ENCODE results near the gene EFCAB11.
A peak's percentile ranks its signal among the peaks of the same experiment; 100 is the strongest.

EFCAB11 gene

DNA sequence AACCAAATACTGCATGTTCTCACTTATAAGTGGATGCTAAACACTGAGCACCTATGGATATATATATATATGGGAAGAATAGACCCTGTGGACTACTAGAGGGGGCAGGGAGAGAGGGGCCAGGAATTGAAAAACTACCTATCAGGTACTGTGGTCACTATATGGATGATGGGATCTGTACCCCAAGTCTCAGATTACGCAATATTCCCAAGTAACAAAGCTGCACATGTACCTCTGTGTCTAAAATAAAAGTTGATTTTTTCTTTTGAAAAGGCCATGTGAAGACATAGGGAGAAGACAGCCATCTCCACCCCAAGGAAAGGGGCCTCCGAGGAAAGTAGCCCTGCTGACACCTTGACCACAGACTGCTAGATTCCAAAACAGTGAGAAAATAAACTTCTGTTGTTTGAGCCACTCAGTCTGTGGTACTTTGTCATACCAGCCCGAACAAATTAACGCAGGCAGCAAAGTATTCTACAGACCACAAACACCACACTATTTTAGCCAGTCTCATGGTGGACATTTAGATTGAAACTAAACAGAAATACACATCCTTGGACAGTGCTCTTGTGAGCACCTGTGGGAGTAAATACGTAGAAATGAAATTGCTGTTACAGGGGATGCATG is 197.1 kb downstream of the EFCAB11 start:
- DNase-seq = no peak

GRCh38 chr14:89755816-89756215 is 198.7 kb downstream of the EFCAB11 start:
- no peak for DNase-seq

DNA sequence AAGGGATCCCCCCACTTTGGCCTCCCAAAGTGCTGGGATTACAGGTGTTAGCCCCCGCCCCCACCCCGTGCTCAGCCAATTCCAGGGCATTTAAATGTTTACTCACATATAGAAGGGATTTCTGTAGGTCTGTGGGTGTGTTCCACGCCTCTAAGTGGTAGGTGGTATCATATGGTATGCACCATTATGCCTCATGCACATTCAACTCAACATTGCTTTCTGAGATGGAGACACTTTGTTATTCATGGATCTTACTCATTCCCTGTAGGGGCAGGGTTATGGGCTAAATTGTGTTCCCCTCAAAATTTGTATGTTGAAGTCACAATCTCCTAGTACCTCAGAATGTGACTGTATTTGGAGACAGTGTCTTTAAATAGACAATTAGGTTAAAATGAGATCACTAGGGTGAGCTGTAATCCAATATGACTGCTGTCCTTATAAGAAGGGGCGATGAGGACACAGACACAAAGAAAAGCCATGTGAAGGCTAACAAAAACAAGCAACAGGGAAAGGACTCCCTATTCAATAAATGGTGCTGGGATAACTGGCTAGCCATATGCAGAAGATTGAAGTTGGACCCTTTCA is 200.6 kb downstream of the EFCAB11 start:
- no peak for DNase-seq

- DNase-seq = peak; percentile 10
Observed at GRCh38 chr14:89750908-89751392, 203.6 kb downstream of the EFCAB11 start.

DNA sequence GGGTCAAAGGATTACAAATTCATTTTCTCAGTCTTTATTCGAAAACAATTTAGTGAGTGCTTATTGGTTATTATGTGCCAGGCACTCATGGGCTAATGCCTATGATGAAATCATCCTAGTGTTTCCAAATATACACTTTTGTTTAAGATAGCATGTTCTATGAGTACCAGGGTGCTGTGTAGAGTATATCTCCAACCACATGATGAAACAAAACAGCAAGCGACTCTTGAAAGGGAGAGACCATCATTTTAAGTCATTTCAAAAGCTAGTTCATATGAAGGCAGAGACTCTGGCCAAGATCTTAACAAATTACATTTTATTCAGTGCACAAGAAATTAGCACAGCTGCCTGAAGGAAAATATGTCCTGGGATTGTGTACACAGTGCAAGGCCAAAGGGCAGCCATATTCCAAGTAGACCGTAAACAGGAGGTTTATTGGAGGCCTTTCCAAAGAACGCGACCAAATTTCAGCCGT is 204.2 kb downstream of the EFCAB11 start:
- DNase-seq = no peak

- no peak for DNase-seq
Observed at GRCh38 chr14:89748004-89748403, 206.5 kb downstream of the EFCAB11 start.

DNA sequence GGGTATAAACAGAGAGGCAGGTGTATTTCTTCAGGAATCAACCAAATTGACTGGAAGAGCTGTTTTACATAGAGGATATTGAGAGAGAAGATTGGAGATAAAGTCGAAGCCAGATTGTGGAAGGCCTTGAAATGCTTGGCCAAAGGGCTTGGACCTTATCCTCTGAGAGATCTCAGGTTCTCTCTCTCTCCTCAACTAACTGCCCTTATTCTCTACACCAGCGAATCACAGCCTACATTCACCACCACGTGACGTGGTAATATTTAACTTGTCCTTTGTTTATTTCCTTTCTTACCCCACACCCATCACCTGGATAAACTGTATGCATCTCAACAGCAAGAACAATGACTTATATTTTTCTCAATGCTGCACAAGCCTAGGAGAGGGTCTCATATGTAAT is 207.4 kb downstream of the EFCAB11 start:
- no peak for DNase-seq

GRCh38 chr14:89746654-89747053 is 207.9 kb downstream of the EFCAB11 start:
- DNase-seq = no peak

DNA sequence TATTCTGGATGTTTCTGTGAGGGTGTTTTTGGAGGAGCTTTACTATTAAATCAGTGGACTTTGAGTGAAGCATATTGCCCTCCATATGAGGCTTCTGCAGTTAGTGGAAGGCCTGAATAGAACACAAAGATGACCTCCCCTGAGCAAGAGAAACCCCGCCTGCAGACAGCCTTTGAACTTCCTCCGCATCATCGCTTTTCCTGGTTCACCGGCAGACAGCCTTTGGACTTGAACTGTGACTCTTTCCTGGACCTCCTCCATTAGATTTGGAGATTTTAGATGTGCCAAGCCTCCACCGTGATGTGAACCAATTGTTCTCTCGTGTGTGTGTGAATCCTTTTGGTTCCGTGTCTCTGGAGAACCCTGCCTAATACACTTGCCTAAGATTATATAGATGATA is 208.4 kb downstream of the EFCAB11 start:
- no peak for DNase-seq
